COLO668 (cell line): ENCODE results near the gene TMEM120B.
"Not testable (repeated sequence)": the region's sequence is repeated elsewhere in the genome, so short reads cannot be mapped to it uniquely, and the experiment has no call there.

Source experiments
- DNase-seq: peaks from one replicate; lab custom pipeline; 2025; ENCODE audit not compliant: unreplicated experiment; lab: John Stamatoyannopoulos, UW

TMEM120B gene

DNA sequence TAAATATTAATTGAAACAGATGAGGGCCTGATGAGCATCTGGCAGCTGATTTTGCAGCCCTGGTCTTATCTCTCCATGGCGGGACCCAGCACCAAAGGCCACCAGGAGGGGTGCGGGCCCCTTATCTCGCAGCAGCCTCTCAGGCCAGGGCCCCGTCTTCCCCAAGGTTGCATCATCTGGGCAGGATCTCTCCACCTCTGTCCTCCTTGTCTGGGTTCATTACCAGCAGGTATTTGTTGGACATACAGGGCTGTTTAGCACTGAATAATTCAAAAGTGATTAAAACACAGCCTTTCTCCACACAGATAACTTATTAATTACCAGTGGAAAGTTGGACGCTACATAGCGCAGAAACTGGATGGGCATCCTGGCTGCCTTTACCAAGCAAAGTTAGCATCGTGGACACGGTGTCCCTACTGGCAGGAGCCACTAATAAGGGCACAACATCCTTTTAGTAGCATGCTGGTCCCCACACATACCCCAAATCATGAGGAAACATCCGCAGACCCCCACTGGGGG is 25.8 kb downstream of the TMEM120B start:
- DNase-seq = no peak

DNA sequence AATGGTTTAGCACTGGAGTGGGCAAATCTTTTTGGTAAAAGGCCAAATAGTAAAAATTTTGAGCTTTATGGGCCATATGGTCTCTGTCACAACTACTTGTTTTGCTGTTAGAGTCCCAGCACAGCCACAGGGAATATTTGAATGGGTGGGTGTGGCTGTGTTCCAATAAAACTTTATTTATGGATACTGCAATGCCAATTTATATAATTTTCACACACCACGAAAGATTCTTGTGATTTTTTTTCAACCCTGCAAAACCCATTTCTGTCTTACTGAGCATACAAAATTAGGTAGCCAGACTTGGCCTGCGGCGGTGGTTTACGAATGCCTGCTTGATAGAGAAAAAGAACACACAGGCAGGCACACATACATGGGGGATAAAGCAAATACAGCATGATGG is 28.3 kb downstream of the TMEM120B start:
- DNase-seq = no peak

GRCh38 chr12:121741743-121742142 is 29.2 kb downstream of the TMEM120B start:
- no peak for DNase-seq

DNA sequence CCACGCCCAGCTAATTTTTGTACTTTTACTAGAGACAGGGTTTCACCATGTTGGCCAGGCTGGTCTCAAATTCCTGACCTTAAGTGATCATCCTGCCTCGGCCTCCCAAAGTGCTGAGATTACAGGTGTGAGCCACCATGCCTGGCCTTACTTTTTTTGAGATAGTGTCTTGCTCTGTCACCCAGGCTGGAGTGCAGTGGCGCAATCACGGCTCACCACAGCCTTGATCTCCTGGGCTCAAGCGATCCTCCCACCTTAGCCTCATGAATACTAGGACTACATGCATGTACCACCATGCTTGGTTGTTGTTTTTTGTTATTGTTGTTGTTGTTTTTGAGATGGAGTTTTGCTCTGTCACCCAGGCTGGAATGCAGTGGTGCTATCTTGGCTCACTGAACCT is 33.0 kb downstream of the TMEM120B start:
- not testable (repeated sequence) for DNase-seq

DNA sequence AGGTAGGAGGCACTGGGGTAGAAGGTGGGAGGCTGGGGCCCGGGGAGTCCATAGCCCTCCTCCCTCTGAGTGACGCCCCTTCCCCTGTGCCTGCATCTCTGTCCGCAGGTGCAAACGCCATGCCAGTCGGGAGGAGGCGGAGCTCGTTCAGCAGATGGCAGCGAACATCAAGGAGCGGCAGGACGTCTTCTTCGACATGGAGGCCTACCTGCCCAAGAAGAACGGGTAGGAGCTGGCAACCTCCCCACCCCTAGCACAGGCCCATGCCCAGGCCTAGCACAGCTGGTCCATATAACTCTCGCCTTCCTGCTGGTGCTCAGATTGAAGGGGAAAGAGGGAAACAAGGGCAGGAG is 35.6 kb downstream of the TMEM120B start:
- no peak for DNase-seq

- DNase-seq = no peak
These were observed 36.2 kb downstream of the TMEM120B start for GRCh38 chr12:121748571-121749265.

DNA sequence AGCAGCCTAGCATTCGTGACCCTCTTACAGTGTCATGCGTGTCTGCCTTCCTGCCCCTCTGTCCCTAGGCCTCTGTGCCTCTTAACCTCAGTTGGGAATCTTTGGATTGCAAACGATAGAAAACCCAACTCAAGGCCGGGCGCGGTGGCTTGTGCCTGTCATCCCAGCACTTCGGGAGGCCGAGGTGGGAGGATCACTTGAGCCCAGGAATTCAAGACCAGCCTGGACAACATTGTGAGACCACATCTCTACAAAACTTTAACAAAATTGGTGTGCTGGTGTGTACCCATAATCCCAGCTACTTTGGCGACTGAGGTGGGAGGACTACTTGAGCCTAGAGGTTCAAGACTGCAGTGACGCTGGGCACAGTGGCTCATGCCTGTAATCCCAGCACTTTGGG is 36.7 kb downstream of the TMEM120B start:
- no peak for DNase-seq

DNA sequence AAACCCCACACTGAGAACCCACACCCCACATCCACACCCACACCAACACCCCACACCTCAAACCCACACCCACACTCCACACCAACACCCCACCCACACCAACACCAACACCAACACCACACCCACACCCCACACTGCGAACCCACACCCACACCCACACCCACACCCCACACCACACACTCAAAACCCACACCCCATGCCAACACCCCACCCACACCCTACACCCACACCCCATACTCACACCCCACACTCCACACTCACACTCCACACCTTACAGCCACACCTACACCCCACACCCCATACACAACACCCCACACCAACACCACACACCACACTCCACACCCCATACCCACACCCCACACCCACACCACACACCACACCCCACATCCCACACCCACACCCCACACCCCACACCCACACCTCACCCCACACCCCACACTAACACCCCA is 38.0 kb downstream of the TMEM120B start:
- no peak for DNase-seq

GRCh38 chr12:121751034-121751433 is 38.5 kb downstream of the TMEM120B start:
- DNase-seq = no peak

DNA sequence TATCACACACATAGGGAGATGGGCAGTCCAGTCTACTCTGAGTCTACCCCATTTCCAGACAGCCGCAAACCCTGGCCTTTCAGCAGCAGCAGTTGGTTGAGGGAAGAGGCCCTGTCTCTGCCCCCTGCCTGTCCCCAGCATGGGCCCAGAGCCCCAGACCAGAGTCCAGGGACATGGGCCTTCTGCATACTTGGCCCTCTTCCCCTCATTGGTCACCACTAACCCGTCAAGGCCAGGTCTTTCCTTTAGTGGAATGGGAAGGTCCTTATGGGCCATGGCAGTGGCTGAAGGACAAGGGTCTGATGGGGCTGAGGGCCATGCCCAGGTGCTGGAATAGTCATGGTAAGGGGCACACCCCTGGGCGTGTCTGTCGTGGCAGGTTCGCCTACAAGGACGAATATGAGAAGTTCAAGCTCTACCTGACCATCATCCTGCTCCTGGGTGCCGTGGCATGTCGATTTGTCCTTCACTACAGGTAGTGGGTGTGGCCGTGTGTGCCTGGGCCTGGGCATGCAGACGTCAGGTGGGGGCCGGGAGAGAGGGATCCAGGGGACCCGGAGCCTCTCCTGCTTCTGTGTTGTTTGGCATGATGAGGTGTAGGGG is 39.3 kb downstream of the TMEM120B start:
- DNase-seq = no peak

- no peak for DNase-seq
These were observed 41.3 kb downstream of the TMEM120B start for GRCh38 chr12:121753844-121754264.

- no peak for DNase-seq
These were observed 42.3 kb downstream of the TMEM120B start for GRCh38 chr12:121754836-121755235.

DNA sequence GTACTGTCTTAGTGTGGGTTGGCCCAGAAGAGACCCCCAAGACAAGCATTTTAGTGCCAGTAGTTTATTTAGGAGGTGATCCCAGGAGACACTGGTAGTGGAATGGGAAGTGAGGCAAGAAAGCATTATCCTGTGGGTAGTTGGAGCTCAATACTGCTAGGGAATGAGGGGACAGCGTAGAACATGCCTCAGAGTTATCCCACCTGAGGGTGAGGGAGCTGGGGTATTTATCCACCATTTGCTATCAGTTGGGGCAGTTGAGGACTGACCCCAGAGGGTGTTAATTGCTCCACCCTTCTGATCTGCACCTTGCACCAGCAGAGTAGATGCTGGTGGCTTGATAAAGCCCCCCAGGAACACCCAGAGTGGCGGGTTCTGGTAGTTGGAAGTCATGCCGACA is 43.0 kb downstream of the TMEM120B start:
- DNase-seq = no peak

GRCh38 chr12:121758536-121758935 is 46.0 kb downstream of the TMEM120B start:
- not testable (repeated sequence) for DNase-seq

DNA sequence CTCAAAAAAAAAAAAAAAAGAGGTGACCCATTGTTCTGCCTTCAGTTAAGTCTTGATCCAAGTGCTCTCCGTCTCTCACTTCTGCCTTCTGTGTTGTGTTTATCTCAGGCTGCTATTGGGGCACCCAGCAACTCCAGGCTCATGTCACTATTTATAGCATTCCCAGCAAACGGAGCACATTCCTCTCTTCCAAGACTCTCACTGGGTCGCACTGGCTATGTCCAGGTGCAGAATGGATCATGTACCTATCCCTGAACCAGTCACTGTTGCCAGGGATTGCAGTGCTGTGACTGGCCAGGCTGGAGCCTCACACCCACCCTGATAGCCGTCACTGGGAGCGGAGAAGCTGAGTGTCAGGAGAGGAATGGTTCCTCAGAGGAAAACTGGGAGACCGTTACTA is 49.7 kb downstream of the TMEM120B start:
- DNase-seq = no peak

- no peak for DNase-seq
These were observed 52.3 kb downstream of the TMEM120B start for GRCh38 chr12:121764808-121765207.

DNA sequence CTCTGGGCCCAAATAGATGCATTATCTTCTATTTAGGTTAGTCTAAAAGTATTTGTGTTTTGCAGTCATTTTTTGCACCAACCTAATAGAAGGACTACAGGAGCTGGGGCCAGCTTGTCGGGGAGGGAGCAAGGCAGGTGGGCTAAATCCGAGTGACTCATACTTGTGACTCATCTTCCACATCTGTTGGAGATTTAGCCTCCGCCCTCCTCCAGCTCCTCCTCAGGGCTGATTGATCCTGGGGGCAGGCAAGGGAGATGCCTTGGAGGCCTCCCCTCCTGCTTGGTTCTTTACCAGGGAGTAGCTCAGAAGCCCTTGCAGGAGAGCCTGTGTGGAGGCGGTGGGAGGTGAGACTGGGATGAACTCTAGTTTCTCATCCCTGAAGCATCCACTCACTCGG is 53.0 kb downstream of the TMEM120B start:
- no peak for DNase-seq

DNA sequence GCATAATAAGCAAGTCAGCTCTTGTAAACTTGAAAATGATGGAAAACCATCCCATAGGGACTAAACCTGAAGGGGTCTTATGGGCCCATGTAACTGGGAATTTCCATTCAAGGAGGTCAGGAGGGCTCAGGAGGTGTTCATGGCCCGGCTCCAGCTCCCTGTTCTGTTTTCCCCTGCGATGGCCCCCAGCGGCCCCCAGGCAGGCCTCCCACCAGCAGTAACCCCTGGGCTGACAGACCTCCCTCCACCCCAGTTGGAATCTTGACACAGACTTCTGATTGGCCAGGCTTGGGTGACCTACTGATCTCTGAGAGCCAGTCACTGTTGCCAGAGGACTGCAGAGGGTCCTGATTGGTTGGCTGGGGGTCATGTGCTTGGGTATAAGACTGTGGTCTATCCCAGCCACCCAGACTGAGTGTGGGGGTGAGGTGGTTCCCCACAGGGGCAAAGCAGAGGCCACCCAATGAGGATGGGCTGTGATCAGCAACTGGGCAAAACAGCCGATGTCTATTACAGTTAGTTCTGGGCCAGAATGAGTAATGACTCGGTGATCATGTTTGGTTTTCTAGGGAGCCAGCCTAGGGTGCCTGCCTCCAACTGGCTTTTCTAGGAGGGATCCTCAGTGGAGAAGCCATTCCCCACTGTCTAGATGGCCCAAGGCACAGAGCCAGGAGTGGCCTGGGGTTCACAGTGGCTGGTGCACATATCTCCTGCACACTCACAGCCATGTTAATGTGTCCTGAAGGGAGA is 53.9 kb downstream of the TMEM120B start:
- no peak for DNase-seq

- DNase-seq = no peak
These were observed 55.0 kb downstream of the TMEM120B start for GRCh38 chr12:121767525-121768016.

GRCh38 chr12:121769297-121769830 is 56.8 kb downstream of the TMEM120B start:
- DNase-seq = no peak

GRCh38 chr12:121769831-121770301 is 57.3 kb downstream of the TMEM120B start:
- DNase-seq = no peak
